HG03064 (cell line): Measurements from ENCODE around the gene NAT8.
"Not testable (repeated sequence)": the region's sequence is repeated elsewhere in the genome, so short reads cannot be mapped to it uniquely, and the experiment has no call there.

Experiments used
- ATAC-seq: cut with Tn5 transposase; IDR thresholded peaks from one replicate; pipeline ENCODE4 v1.9.1; 2021; ENCODE audit warnings: low read depth; ENCODE audit not compliant: unreplicated experiment

NAT8 gene

GRCh38 chr2:73640511-73640911 lies 1.7 kb downstream of the NAT8 start:
- no peak for ATAC-seq

- no peak for ATAC-seq
Measured at GRCh38 chr2:73638429-73638828, 3.8 kb downstream of the NAT8 start.

- ATAC-seq: not testable (repeated sequence)
Measured at GRCh38 chr2:73636977-73637376, 5.2 kb downstream of the NAT8 start.

- not testable (repeated sequence) for ATAC-seq
Measured at GRCh38 chr2:73630662-73631266, 11.5 kb downstream of the NAT8 start.

GRCh38 chr2:73628493-73628892 lies 13.7 kb downstream of the NAT8 start:
- not testable (repeated sequence) for ATAC-seq

- not testable (repeated sequence) for ATAC-seq
Measured at GRCh38 chr2:73626237-73626636, 16.0 kb downstream of the NAT8 start.

- not testable (repeated sequence) for ATAC-seq
Measured at GRCh38 chr2:73624625-73625024, 17.6 kb downstream of the NAT8 start.

GRCh38 chr2:73624036-73624435 lies 18.2 kb downstream of the NAT8 start:
- not testable (repeated sequence) for ATAC-seq

GRCh38 chr2:73619925-73620324 lies 22.3 kb downstream of the NAT8 start:
- not testable (repeated sequence) for ATAC-seq

- ATAC-seq: no peak
Measured at GRCh38 chr2:73614997-73615396, 27.2 kb downstream of the NAT8 start.

GRCh38 chr2:73614105-73614504 lies 28.1 kb downstream of the NAT8 start:
- ATAC-seq: no peak

GRCh38 chr2:73611867-73612266 lies 30.4 kb downstream of the NAT8 start:
- ATAC-seq: no peak

GRCh38 chr2:73611193-73611592 lies 31.0 kb downstream of the NAT8 start:
- ATAC-seq: no peak

- no peak for ATAC-seq
Measured at GRCh38 chr2:73610111-73610510, 32.1 kb downstream of the NAT8 start.

- ATAC-seq: not testable (repeated sequence)
Measured at GRCh38 chr2:73604589-73604988, 37.6 kb downstream of the NAT8 start.

- ATAC-seq: not testable (repeated sequence)
Measured at GRCh38 chr2:73603099-73603588, 39.1 kb downstream of the NAT8 start.

GRCh38 chr2:73601780-73602179 lies 40.4 kb downstream of the NAT8 start:
- ATAC-seq: no peak

GRCh38 chr2:73594251-73594650 lies 48.0 kb downstream of the NAT8 start:
- no peak for ATAC-seq

- ATAC-seq: no peak
Measured at GRCh38 chr2:73593680-73594079, 48.5 kb downstream of the NAT8 start.
